ENCODE results near the gene MSANTD3. TPM values are rescaled to one million over a fixed set of nuclear protein-coding genes. Genes with fewer than 3 reads are reported as not detected.

Gene MSANTD3
- total RNA-seq, 2 experiments from 2014 or later = 8.8 to 9.6 TPM

GRCh38 chr9:100478192-100478591 lies 51.2 kb downstream of the MSANTD3 start:
- H3K36me3 Mint-ChIP-seq (ENCODE audit: low read depth) = no peaks in the 10 kb centered on the region
- intact Hi-C loops (cut with DNase I, micrococcal nuclease) = no loop called here

GRCh38 chr9:100479820-100480219 lies 52.9 kb downstream of the MSANTD3 start:
- DNase-seq (no peak), ATAC-seq (ENCODE audit: poor library complexity) (no peak)
- Histone ChIP-seq H3K27me3 (ENCODE audit: control insufficient read depth in 1 of 2, insufficient read depth in 2 of 2, low read length in 2 of 2) (peaks cover 6 to 8% of the 10 kb centered on the region in 2 experiments), H3K4me1 (ENCODE audit: insufficient read depth, low read length) (no peaks in the 10 kb centered on the region), H3K27ac (ENCODE audit: low read depth in 1 of 2, low read length in 2 of 2) (no peak overlapping the region), H3K9me3 (ENCODE audit: control insufficient read depth in 1 of 2, insufficient read depth in 1 of 2, low read length in 2 of 2) (no peaks in the 10 kb centered on the region), H3K36me3 (ENCODE audit: insufficient read depth, low read length) (no peaks in the 10 kb centered on the region), H3K4me3 (ENCODE audit: low read length) (no peak overlapping the region)
- Mint-ChIP-seq H3K36me3 (ENCODE audit: low read depth) (no peaks in the 10 kb centered on the region), H3K9me3 (no peaks in the 10 kb centered on the region), H3K27me3 (peaks cover 47% of the 10 kb centered on the region), H3K4me1 (ENCODE audit: low read depth) (no peaks in the 10 kb centered on the region), H3K27ac (no peak overlapping the region), H3K4me3 (no peak overlapping the region)
- intact Hi-C loops (cut with DNase I, micrococcal nuclease) = no loop called here
- TF ChIP-seq CTCF (IDR thresholded peaks at IDR 0.05) = no peak
- ChIA-PET POLR2A (no interaction called here), CTCF (no interaction called here)

More at GRCh38 chr9:100478192-100478591, 51.2 kb downstream of the MSANTD3 start:
- H3K36me3 ChIP-seq (ENCODE audit: insufficient read depth, low read length) = no peaks in the 10 kb centered on the region
- H3K9me3 ChIP-seq (ENCODE audit: control insufficient read depth in 1 of 2, insufficient read depth in 1 of 2, low read length in 2 of 2) = no peaks in the 10 kb centered on the region
- peaks cover 9% of the 10 kb centered on the region for H3K4me1 ChIP-seq (ENCODE audit: insufficient read depth, low read length)
- ATAC-seq (ENCODE audit: poor library complexity) (no peak), DNase-seq (no peak)
- peaks cover 6% of the 10 kb centered on the region for H3K4me1 Mint-ChIP-seq (ENCODE audit: low read depth)
- peaks cover 17 to 22% of the 10 kb centered on the region in 2 experiments for H3K27me3 ChIP-seq (ENCODE audit: control insufficient read depth in 1 of 2, insufficient read depth in 2 of 2, low read length in 2 of 2)
- H3K27ac Mint-ChIP-seq = no peak overlapping the region
- POLR2A ChIA-PET = no interaction called here
- H3K4me3 Mint-ChIP-seq = no peak overlapping the region
- H3K4me3 ChIP-seq (ENCODE audit: low read length) = no peak overlapping the region
- H3K27ac ChIP-seq (ENCODE audit: low read depth in 1 of 2, low read length in 2 of 2) = no peak overlapping the region
- H3K9me3 Mint-ChIP-seq = no peaks in the 10 kb centered on the region
- CTCF ChIA-PET = no interaction called here
- peaks cover 55% of the 10 kb centered on the region for H3K27me3 Mint-ChIP-seq
- no peak for TF ChIP-seq CTCF (IDR thresholded peaks at IDR 0.05)

GRCh38 chr9:100485196-100485595 lies 58.3 kb downstream of the MSANTD3 start:
- no peak for DNase-seq
- no peaks in the 10 kb centered on the region for H3K9me3 Mint-ChIP-seq
- H3K4me3 ChIP-seq (ENCODE audit: low read length) = no peak overlapping the region
- no peaks in the 10 kb centered on the region for H3K9me3 ChIP-seq (ENCODE audit: control insufficient read depth in 1 of 2, insufficient read depth in 1 of 2, low read length in 2 of 2)
- intact Hi-C loops (cut with DNase I, micrococcal nuclease) = no loop called here
- H3K4me1 Mint-ChIP-seq (ENCODE audit: low read depth) = no peaks in the 10 kb centered on the region
- no peak overlapping the region for H3K27ac Mint-ChIP-seq
- H3K27me3 ChIP-seq (ENCODE audit: control insufficient read depth in 1 of 2, insufficient read depth in 2 of 2, low read length in 2 of 2) = no peaks in the 10 kb centered on the region
- no peak for TF ChIP-seq CTCF (IDR thresholded peaks at IDR 0.05)
- H3K36me3 ChIP-seq (ENCODE audit: insufficient read depth, low read length) = no peaks in the 10 kb centered on the region
- no peak overlapping the region for H3K4me3 Mint-ChIP-seq
- no peak for ATAC-seq (ENCODE audit: poor library complexity)
- H3K27me3 Mint-ChIP-seq = peaks cover 12% of the 10 kb centered on the region
- POLR2A ChIA-PET = no interaction called here
- no peaks in the 10 kb centered on the region for H3K4me1 ChIP-seq (ENCODE audit: insufficient read depth, low read length)
- H3K36me3 Mint-ChIP-seq (ENCODE audit: low read depth) = no peaks in the 10 kb centered on the region
- H3K27ac ChIP-seq (ENCODE audit: low read depth in 1 of 2, low read length in 2 of 2) = no peak overlapping the region
- CTCF ChIA-PET = no interaction called here

All from CD4-positive, alpha-beta T cell (primary cell).